Activated naive CD4-positive, alpha-beta T cell treated with anti-CD3 and anti-CD28 coated beads, Interleukin-2, amount 50 U/mL, for 24 hours (primary cell): ENCODE results near the gene SRC.
"Not testable (repeated sequence)": the region's sequence is repeated elsewhere in the genome, so short reads cannot be mapped to it uniquely, and the experiment has no call there.

Experiments used
- H3K27ac Mint-ChIP-seq: one replicate; pipeline ENCODE4 v1.8.0; 2021; ENCODE audit warnings: mild to moderate bottlenecking, mixed read lengths
- H3K27me3 Mint-ChIP-seq: one replicate; pipeline ENCODE4 v1.8.0; 2021; ENCODE audit warnings: mixed read lengths
- H3K36me3 Mint-ChIP-seq: one replicate; pipeline ENCODE4 v1.8.0; 2021; ENCODE audit warnings: mixed read lengths
- H3K4me1 Mint-ChIP-seq: one replicate; pipeline ENCODE4 v1.8.0; 2021; ENCODE audit warnings: mixed read lengths
- H3K4me3 Mint-ChIP-seq: one replicate; pipeline ENCODE4 v1.8.0; 2021; ENCODE audit warnings: mild to moderate bottlenecking, mixed read lengths
- H3K9me3 Mint-ChIP-seq: one replicate; pipeline ENCODE4 v1.8.0; 2021; ENCODE audit warnings: mixed read lengths

SRC gene

GRCh38 chr20:37327748-37328147 lies 18.2 kb upstream of the SRC start:
- H3K36me3 Mint-ChIP-seq = peaks cover 3% of the 10 kb centered on the region

GRCh38 chr20:37328149-37328945 lies 17.6 kb upstream of the SRC start:
- H3K4me3 Mint-ChIP-seq = no peak overlapping the region
- H3K36me3 Mint-ChIP-seq = no peaks in the 10 kb centered on the region
- no peaks in the 10 kb centered on the region for H3K4me1 Mint-ChIP-seq

More at GRCh38 chr20:37327748-37328147, 18.2 kb upstream of the SRC start:
- Mint-ChIP-seq H3K9me3 (no peaks in the 10 kb centered on the region), H3K27ac (no peak overlapping the region), H3K4me3 (no peak overlapping the region), H3K27me3 (no peaks in the 10 kb centered on the region), H3K4me1 (no peaks in the 10 kb centered on the region)

GRCh38 chr20:37329481-37330165 lies 16.3 kb upstream of the SRC start:
- no peaks in the 10 kb centered on the region for H3K27me3 Mint-ChIP-seq
- H3K4me1 Mint-ChIP-seq = no peaks in the 10 kb centered on the region
- no peaks in the 10 kb centered on the region for H3K9me3 Mint-ChIP-seq
- no peak overlapping the region for H3K4me3 Mint-ChIP-seq
- H3K36me3 Mint-ChIP-seq = no peaks in the 10 kb centered on the region
- H3K27ac Mint-ChIP-seq = no peak overlapping the region

More at GRCh38 chr20:37328149-37328945, 17.6 kb upstream of the SRC start:
- Mint-ChIP-seq H3K27me3 (no peaks in the 10 kb centered on the region), H3K27ac (no peak overlapping the region), H3K9me3 (no peaks in the 10 kb centered on the region)

- Mint-ChIP-seq H3K36me3 (no peaks in the 10 kb centered on the region), H3K4me1 (no peaks in the 10 kb centered on the region), H3K27me3 (no peaks in the 10 kb centered on the region), H3K4me3 (no peak overlapping the region), H3K9me3 (no peaks in the 10 kb centered on the region), H3K27ac (no peak overlapping the region)
Observed at GRCh38 chr20:37330316-37330715, 15.6 kb upstream of the SRC start.

GRCh38 chr20:37331060-37331857 lies 14.7 kb upstream of the SRC start:
- H3K9me3 Mint-ChIP-seq = no peaks in the 10 kb centered on the region
- no peak overlapping the region for H3K4me3 Mint-ChIP-seq
- H3K4me1 Mint-ChIP-seq = peaks cover 8% of the 10 kb centered on the region
- H3K36me3 Mint-ChIP-seq = no peaks in the 10 kb centered on the region
- no peak overlapping the region for H3K27ac Mint-ChIP-seq
- no peaks in the 10 kb centered on the region for H3K27me3 Mint-ChIP-seq

- Mint-ChIP-seq H3K36me3 (no peaks in the 10 kb centered on the region), H3K4me1 (peaks cover 19% of the 10 kb centered on the region), H3K27me3 (no peaks in the 10 kb centered on the region), H3K4me3 (no peak overlapping the region), H3K27ac (no peak overlapping the region), H3K9me3 (no peaks in the 10 kb centered on the region)
Observed at GRCh38 chr20:37333130-37333847, 12.7 kb upstream of the SRC start.

- no peak overlapping the region for H3K4me3 Mint-ChIP-seq
- no peak overlapping the region for H3K27ac Mint-ChIP-seq
- no peaks in the 10 kb centered on the region for H3K27me3 Mint-ChIP-seq
- no peaks in the 10 kb centered on the region for H3K36me3 Mint-ChIP-seq
- H3K9me3 Mint-ChIP-seq = no peaks in the 10 kb centered on the region
- peaks cover 19% of the 10 kb centered on the region for H3K4me1 Mint-ChIP-seq
Observed at GRCh38 chr20:37333848-37334318, 12.1 kb upstream of the SRC start.

- no peak overlapping the region for H3K27ac Mint-ChIP-seq
Observed at GRCh38 chr20:37334450-37334849, 11.5 kb upstream of the SRC start.

GRCh38 chr20:37335642-37336368 lies 10.1 kb upstream of the SRC start:
- H3K36me3 Mint-ChIP-seq = no peaks in the 10 kb centered on the region
- no peaks in the 10 kb centered on the region for H3K9me3 Mint-ChIP-seq
- H3K4me3 Mint-ChIP-seq = peak overlapping the region; percentile 31
- H3K27me3 Mint-ChIP-seq = no peaks in the 10 kb centered on the region
- H3K27ac Mint-ChIP-seq = no peak overlapping the region
- H3K4me1 Mint-ChIP-seq = peaks cover 19% of the 10 kb centered on the region

More at GRCh38 chr20:37334450-37334849, 11.5 kb upstream of the SRC start:
- Mint-ChIP-seq H3K27me3 (no peaks in the 10 kb centered on the region), H3K4me1 (peaks cover 19% of the 10 kb centered on the region), H3K9me3 (no peaks in the 10 kb centered on the region), H3K4me3 (no peak overlapping the region), H3K36me3 (no peaks in the 10 kb centered on the region)

GRCh38 chr20:37336369-37337207 lies 9.4 kb upstream of the SRC start:
- Mint-ChIP-seq H3K4me3 (peak overlapping the region; percentile 31), H3K36me3 (no peaks in the 10 kb centered on the region), H3K27me3 (no peaks in the 10 kb centered on the region), H3K27ac (no peak overlapping the region), H3K9me3 (no peaks in the 10 kb centered on the region), H3K4me1 (peaks cover 19% of the 10 kb centered on the region)

GRCh38 chr20:37337208-37337991 lies 8.5 kb upstream of the SRC start:
- Mint-ChIP-seq H3K4me3 (peak overlapping the region; percentile 15), H3K27me3 (no peaks in the 10 kb centered on the region), H3K36me3 (no peaks in the 10 kb centered on the region), H3K9me3 (no peaks in the 10 kb centered on the region), H3K4me1 (peaks cover 19% of the 10 kb centered on the region), H3K27ac (no peak overlapping the region)

GRCh38 chr20:37338380-37338779 lies 7.6 kb upstream of the SRC start:
- H3K4me1 Mint-ChIP-seq = peaks cover 19% of the 10 kb centered on the region
- not testable (repeated sequence) for H3K4me3 Mint-ChIP-seq, H3K27ac Mint-ChIP-seq, H3K27me3 Mint-ChIP-seq, H3K36me3 Mint-ChIP-seq, H3K9me3 Mint-ChIP-seq

- Mint-ChIP-seq H3K27ac (no peak overlapping the region), H3K4me1 (peaks cover 22% of the 10 kb centered on the region), H3K27me3 (no peaks in the 10 kb centered on the region), H3K36me3 (no peaks in the 10 kb centered on the region), H3K9me3 (no peaks in the 10 kb centered on the region), H3K4me3 (no peak overlapping the region)
Observed at GRCh38 chr20:37339208-37339607, 6.7 kb upstream of the SRC start.
